SJCRH30 (cell line): ENCODE results near the gene TYMS. TPM values are rescaled to one million over a fixed set of nuclear protein-coding genes. Genes with fewer than 3 reads are reported as not detected.
A peak's percentile ranks its signal among the peaks of the same experiment; 100 is the strongest.

Source experiments
- DNase-seq, 2 experiments: peaks; one replicate each; pipeline ENCODE4 v3.0.0-alpha.2; 2015 to 2020
- H3K27ac ChIP-seq: fragments of 250-450 bp; sonication (Bioruptor Pico); 2 replicates; pipeline ENCODE4 v1.5.1; 2020; ENCODE audit warnings: mild to moderate bottlenecking, moderate library complexity
- H3K27me3 ChIP-seq: fragments of 250-450 bp; sonication (Bioruptor Pico); 2 replicates; pipeline ENCODE4 v1.5.1; 2020; ENCODE audit warnings: mild to moderate bottlenecking, moderate library complexity
- H3K36me3 ChIP-seq: fragments of 250-450 bp; sonication (Bioruptor Pico); 2 replicates; pipeline ENCODE4 v1.5.1; 2020; ENCODE audit warnings: mild to moderate bottlenecking, moderate library complexity
- H3K4me1 ChIP-seq: fragments of 250-450 bp; sonication (Bioruptor Pico); 2 replicates; pipeline ENCODE4 v1.5.1; 2020; ENCODE audit warnings: mild to moderate bottlenecking, moderate library complexity
- H3K4me3 ChIP-seq: fragments of 250-450 bp; sonication (Bioruptor Pico); 2 replicates; pipeline ENCODE4 v1.5.1; 2020; ENCODE audit warnings: mild to moderate bottlenecking, moderate library complexity
- H3K9me3 ChIP-seq: fragments of 250-450 bp; sonication (Bioruptor Pico); replicated peaks from 2 replicates; pipeline ENCODE4 v1.5.1; 2020; ENCODE audit warnings: mild to moderate bottlenecking, moderate library complexity
- total RNA-seq: library from RNA; depleted of rRNA; stranded (reverse); fragments of >200 nt; shearing (Covaris generic); gene quantifications from 2 replicates; pipeline ENCODE4 v1.2.3, GENCODE V29; 2014; rRNA removed

The TYMS gene
- 83.7 and 91.8 TPM in 2 replicates for total RNA-seq

- DNase-seq, result peak; percentile 77 to 84
- H3K27me3 ChIP-seq, result no peaks in the 10 kb centered on the region
- H3K4me1 ChIP-seq, result peaks cover 2% of the 10 kb centered on the region; the same call in 1 of the 2 replicates
- peak within 1 kb of the TSS; percentile 90 for H3K4me3 ChIP-seq
- no peaks in the 10 kb centered on the region for H3K9me3 ChIP-seq
- peak within 1 kb of the TSS; percentile 94 for H3K27ac ChIP-seq
- H3K36me3 ChIP-seq, result peaks cover 35% of the 10 kb centered on the region
Observed at GRCh38 chr18:657311-658000, at the start of gene TYMS. TYMS (plus strand) TSS chr18:657653; CDS start chr18:657743, 90 bp downstream.

DNA sequence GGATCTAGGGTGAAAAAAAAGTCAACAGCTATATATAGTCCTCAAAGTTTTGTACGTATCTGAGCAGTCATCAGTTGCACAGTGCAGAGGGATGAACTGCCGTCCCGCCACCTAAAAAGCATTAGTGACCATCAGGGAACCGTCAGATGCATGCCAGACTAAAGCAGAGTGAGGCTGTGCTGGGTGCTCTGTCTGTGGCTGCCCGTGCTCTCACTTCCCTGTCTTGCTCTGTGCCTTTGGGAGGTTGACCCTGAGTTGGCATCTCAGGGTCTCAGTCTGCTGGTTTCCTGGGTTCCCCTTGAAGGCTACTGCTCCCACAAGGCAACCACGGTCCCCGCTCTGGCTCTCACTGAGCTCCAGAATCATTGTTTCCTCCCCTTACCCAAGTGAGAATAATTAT lies 49.5 kb upstream of the TYMS start:
- H3K36me3 ChIP-seq, result no peaks in the 10 kb centered on the region
- no peaks in the 10 kb centered on the region for H3K9me3 ChIP-seq
- H3K27me3 ChIP-seq, result no peaks in the 10 kb centered on the region
- DNase-seq, result no peak
- no peak overlapping the region for H3K4me3 ChIP-seq
- no peaks in the 10 kb centered on the region for H3K4me1 ChIP-seq
- H3K27ac ChIP-seq, result no peak overlapping the region

DNA sequence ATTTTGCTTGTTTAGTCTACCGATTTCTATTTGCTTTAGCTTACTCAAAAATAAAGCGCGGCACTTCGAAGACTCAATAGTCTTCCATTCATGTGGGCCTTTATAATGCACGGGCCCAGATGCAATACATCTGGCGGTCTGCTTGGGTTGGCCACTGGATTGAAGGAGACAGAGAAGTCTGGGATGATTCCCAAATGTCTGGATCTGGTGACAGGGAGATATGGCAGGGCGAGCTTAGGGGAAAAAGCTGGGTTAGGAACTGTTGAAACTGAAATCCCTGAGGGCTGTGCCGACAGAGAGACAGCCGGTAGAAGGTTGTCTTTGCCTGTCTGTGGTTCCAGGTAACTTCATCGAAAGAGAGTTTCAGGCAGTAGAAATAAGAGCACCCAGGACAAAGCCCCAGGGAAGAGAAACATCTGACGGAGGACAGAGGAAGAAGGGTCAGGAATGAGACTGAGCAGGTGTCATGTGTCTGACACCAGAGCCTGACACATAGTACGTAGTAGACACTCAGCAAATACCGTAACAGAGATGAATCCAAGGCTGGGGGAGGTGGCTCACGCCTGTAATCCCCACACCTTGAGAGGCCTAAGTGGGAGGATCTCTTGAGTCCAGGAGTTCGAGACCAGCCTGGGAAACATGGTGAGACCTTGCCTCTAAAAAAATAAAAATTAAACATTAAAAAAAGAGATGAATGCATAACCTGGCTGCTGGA lies 47.1 kb upstream of the TYMS start:
- Histone ChIP-seq H3K27ac (no peak overlapping the region), H3K36me3 (no peaks in the 10 kb centered on the region), H3K27me3 (no peaks in the 10 kb centered on the region), H3K4me1 (no peaks in the 10 kb centered on the region), H3K4me3 (no peak overlapping the region), H3K9me3 (no peaks in the 10 kb centered on the region)
- no peak for DNase-seq

DNA sequence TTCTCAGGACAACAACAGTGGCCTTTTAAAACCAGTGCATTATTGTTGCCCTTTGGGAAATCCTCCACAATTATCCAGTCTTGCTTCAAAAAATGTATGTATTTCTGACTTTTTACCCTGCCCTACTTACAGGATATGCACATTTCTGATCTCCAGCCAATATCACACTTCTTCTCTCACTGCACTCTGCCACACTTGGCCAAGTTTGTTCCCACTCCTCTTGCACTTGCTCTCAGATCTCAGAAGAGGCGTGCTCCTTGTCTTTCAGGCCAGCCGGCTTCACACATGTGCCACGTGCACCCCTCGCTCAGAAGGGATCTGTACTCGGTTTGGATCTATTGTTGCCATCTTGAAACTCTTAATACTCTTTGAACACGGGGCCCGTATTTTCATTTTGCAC lies 45.3 kb upstream of the TYMS start:
- H3K4me3 ChIP-seq, result no peak overlapping the region
- no peak overlapping the region for H3K27ac ChIP-seq
- H3K9me3 ChIP-seq, result no peaks in the 10 kb centered on the region
- H3K27me3 ChIP-seq, result no peaks in the 10 kb centered on the region
- no peaks in the 10 kb centered on the region for H3K4me1 ChIP-seq
- no peak for DNase-seq
- H3K36me3 ChIP-seq, result no peaks in the 10 kb centered on the region

GRCh38 chr18:614193-614592 lies 43.3 kb upstream of the TYMS start:
- Histone ChIP-seq H3K4me3 (no peak overlapping the region), H3K27me3 (no peaks in the 10 kb centered on the region), H3K9me3 (no peaks in the 10 kb centered on the region), H3K27ac (no peak overlapping the region), H3K36me3 (no peaks in the 10 kb centered on the region), H3K4me1 (no peaks in the 10 kb centered on the region)
- no peak for DNase-seq

DNA sequence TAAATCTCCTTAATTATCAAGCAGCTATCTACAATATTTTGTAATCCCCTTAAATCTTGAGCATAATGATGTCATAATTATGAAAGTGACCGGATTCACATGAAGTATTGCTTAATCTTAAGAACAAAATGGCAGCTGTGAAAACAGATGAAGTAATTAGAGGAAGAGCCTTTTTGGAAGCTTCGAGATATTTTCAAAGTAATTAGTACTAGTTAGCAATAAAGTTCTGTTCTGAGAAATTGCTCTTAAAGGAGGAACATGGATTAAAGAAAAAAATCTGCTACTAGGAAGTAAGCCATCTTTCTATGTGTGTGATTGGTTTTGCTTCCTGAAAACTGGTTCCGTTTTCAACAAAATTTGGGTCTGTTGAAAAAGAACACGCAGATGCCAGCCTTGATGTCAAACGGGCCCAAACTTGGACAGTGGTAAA lies 42.3 kb upstream of the TYMS start:
- Histone ChIP-seq H3K36me3 (no peaks in the 10 kb centered on the region), H3K9me3 (no peaks in the 10 kb centered on the region), H3K4me1 (no peaks in the 10 kb centered on the region), H3K27me3 (no peaks in the 10 kb centered on the region), H3K4me3 (no peak overlapping the region), H3K27ac (no peak overlapping the region)
- no peak for DNase-seq

DNA sequence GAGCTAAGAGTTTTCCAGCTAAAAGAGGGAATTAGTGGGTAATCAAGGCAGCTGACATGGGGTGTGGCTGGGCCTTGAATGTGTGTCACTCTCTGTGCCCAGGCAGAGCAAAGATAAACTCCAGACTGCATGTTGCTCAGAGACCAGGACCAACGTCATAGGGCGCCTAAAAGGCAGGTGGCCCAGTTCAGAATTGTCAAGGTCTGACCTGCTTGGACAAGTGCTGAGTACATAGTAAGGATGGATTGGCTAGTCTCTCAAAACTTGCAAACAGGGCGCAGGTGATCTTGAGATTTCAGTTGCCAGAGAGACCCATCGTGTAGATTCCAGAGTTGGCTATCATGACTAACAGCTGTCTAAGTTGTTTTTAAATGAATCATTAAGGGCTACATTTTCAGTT lies 41.7 kb upstream of the TYMS start:
- Histone ChIP-seq H3K27ac (no peak overlapping the region), H3K36me3 (no peaks in the 10 kb centered on the region), H3K9me3 (no peaks in the 10 kb centered on the region), H3K4me1 (no peaks in the 10 kb centered on the region), H3K27me3 (no peaks in the 10 kb centered on the region), H3K4me3 (no peak overlapping the region)
- no peak for DNase-seq

- Histone ChIP-seq H3K36me3 (no peaks in the 10 kb centered on the region), H3K27ac (no peak overlapping the region), H3K27me3 (no peaks in the 10 kb centered on the region), H3K4me3 (no peak overlapping the region), H3K4me1 (no peaks in the 10 kb centered on the region), H3K9me3 (no peaks in the 10 kb centered on the region)
- peak in 1 of 2 experiments; percentile 47 for DNase-seq
Observed at GRCh38 chr18:616380-616995, 41.0 kb upstream of the TYMS start.

GRCh38 chr18:617970-618504 lies 39.4 kb upstream of the TYMS start:
- Histone ChIP-seq H3K27me3 (no peaks in the 10 kb centered on the region), H3K27ac (no peak overlapping the region), H3K4me1 (no peaks in the 10 kb centered on the region), H3K36me3 (no peaks in the 10 kb centered on the region), H3K4me3 (no peak overlapping the region), H3K9me3 (no peaks in the 10 kb centered on the region)
- DNase-seq, result no peak

DNA sequence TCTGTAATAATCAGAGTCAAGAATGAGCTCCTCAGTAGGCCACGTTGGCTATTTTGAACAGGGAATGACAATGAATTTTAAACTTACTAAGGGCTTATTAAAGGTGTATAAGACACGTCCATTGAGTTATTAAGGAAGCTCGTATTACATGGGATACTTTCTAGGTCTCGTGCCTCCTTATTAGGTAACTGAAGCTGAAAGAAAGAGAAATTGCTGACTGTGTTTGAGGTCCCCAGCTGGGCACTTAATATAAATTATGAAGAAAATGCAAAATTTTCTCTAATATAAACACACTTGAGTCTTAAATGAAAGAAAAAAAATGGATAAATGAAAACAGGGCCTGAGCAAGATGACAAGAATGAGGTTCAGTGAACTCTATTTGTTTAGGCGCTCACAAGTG lies 38.8 kb upstream of the TYMS start:
- Histone ChIP-seq H3K4me1 (no peaks in the 10 kb centered on the region), H3K4me3 (no peak overlapping the region), H3K27me3 (no peaks in the 10 kb centered on the region), H3K36me3 (no peaks in the 10 kb centered on the region), H3K27ac (no peak overlapping the region), H3K9me3 (no peaks in the 10 kb centered on the region)
- DNase-seq, result no peak

GRCh38 chr18:621291-622043 lies 36.0 kb upstream of the TYMS start:
- Histone ChIP-seq H3K4me1 (no peaks in the 10 kb centered on the region), H3K27me3 (no peaks in the 10 kb centered on the region), H3K9me3 (no peaks in the 10 kb centered on the region), H3K4me3 (no peak overlapping the region), H3K36me3 (no peaks in the 10 kb centered on the region), H3K27ac (no peak overlapping the region)
- DNase-seq, result peak in 1 of 2 experiments; percentile 20

GRCh38 chr18:622289-622688 lies 35.2 kb upstream of the TYMS start:
- H3K36me3 ChIP-seq, result no peaks in the 10 kb centered on the region

DNA sequence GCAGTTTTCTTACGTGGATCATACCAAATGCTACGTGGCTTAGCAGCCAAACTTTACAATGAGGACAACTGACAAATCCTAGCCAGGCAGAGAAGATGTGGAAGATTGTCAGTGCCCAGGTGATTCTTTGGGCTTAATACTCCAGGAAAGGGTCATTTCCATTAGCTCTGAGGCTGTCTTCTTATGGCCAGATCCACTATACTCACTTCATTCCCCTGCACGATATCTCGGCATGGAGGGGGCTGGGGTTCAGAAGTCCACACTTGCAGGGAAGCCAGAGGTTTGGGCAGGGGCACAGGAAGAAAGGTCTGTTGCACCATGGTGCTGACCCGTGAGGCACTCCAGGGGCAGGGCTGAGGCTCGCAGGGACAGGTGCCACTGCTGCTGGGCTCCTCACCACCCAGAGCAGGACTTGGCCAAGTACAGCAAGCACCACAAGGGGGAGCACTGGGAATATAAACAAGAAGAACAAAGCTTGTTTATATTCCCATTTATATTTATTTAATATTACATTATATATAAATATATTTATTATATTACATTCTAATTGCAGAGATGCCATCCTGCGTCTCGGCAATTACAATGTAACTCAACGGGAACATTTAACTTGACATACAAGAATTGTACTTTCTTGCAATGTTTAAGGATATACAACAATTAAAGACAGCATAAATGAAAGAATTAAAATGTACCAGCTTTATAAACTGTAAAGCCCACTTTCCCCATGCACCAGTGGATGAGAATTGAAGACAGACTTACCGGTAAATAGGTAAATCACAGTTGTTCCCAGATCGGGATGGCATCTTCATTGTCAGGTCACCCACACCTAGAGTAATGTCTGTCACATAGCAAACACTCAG lies 33.5 kb upstream of the TYMS start:
- peak; percentile 68 to 74 for DNase-seq
- H3K36me3 ChIP-seq, result no peaks in the 10 kb centered on the region
- H3K4me1 ChIP-seq, result no peaks in the 10 kb centered on the region
- H3K27ac ChIP-seq, result no peak overlapping the region
- H3K4me3 ChIP-seq, result no peak overlapping the region
- H3K27me3 ChIP-seq, result no peaks in the 10 kb centered on the region
- H3K9me3 ChIP-seq, result no peaks in the 10 kb centered on the region

More at GRCh38 chr18:622289-622688, 35.2 kb upstream of the TYMS start:
- no peak overlapping the region for H3K27ac ChIP-seq
- H3K27me3 ChIP-seq, result no peaks in the 10 kb centered on the region
- no peak for DNase-seq
- no peaks in the 10 kb centered on the region for H3K9me3 ChIP-seq
- no peak overlapping the region for H3K4me3 ChIP-seq
- no peaks in the 10 kb centered on the region for H3K4me1 ChIP-seq

DNA sequence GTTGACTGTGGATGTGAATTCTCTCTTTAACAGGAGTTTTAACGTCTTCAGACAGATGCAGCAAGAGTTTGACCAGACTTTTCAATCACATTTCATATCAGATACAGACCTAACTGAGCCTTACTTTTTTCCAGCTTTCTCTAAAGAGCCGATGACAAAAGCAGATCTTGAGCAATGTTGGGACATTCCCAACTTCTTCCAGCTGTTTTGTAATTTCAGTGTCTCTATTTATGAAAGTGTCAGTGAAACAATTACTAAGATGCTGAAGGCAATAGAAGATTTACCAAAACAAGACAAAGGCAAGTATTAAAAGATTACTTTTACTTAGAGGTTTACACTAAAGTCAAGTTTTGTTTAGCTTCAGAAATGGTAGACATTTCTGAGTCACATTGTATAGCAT lies 30.2 kb upstream of the TYMS start:
- H3K27ac ChIP-seq, result no peak overlapping the region
- no peaks in the 10 kb centered on the region for H3K4me1 ChIP-seq
- no peak overlapping the region for H3K4me3 ChIP-seq
- no peaks in the 10 kb centered on the region for H3K27me3 ChIP-seq
- H3K9me3 ChIP-seq, result no peaks in the 10 kb centered on the region
- no peak for DNase-seq
- no peaks in the 10 kb centered on the region for H3K36me3 ChIP-seq
